NB4 (cell line): ENCODE measurements around the gene CACUL1.
"Not testable (repeated sequence)": the region's sequence is repeated elsewhere in the genome, so short reads cannot be mapped to it uniquely, and the experiment has no call there.

ENCODE experiments used
- DNase-seq: peaks from one replicate; pipeline ENCODE4 v3.0.0; 2010; ENCODE audit warnings: low read depth
- H3K4me3 ChIP-seq: one replicate; pipeline ENCODE4 v1.5.1; 2011; ENCODE audit warnings: mild to moderate bottlenecking, low read depth, low read length, moderate library complexity
- CTCF ChIP-seq: IDR thresholded peaks from one replicate; pipeline ENCODE4 v1.5.1; 2012; ENCODE audit warnings: low read depth, low read length
- MYC ChIP-seq: IDR thresholded peaks from 2 replicates; pipeline ENCODE4 v1.6.1; 2011; ENCODE audit warnings: low read depth, low read length
- POLR2A ChIP-seq: IDR thresholded peaks from 2 replicates; pipeline ENCODE4 v1.6.1; 2011; ENCODE audit warnings: mild to moderate bottlenecking; ENCODE audit not compliant: insufficient read length; ENCODE audit errors: extremely low read depth
- TF ChIP-seq, protein P1 (sequence below): IDR thresholded peaks from 2 replicates; pipeline ENCODE4 v1.6.1; 2011; ENCODE audit warnings: low read depth, low read length

The CACUL1 gene

DNA sequence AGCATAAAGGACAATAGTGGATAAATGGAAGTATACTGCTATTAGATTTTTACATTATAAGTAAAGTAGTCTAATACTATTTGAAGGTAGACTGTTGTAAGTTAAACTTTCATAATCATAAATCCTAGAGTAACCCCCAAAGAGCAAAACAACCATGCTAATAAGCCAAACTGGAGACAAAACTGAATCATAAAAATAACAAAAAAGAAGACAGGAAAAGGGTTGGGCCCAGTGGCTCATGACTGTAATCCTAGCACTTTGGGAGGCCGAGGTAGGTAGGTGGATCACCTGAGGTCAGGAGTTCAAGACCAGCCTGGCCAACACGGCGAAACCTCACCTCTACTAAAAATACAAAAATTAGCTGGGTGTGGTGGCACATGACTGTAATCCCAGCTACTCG is 9.7 kb downstream of the CACUL1 start:
- no peak overlapping the region for H3K4me3 ChIP-seq
- DNase-seq = no peak
- no peak for TF ChIP-seq CTCF

DNA sequence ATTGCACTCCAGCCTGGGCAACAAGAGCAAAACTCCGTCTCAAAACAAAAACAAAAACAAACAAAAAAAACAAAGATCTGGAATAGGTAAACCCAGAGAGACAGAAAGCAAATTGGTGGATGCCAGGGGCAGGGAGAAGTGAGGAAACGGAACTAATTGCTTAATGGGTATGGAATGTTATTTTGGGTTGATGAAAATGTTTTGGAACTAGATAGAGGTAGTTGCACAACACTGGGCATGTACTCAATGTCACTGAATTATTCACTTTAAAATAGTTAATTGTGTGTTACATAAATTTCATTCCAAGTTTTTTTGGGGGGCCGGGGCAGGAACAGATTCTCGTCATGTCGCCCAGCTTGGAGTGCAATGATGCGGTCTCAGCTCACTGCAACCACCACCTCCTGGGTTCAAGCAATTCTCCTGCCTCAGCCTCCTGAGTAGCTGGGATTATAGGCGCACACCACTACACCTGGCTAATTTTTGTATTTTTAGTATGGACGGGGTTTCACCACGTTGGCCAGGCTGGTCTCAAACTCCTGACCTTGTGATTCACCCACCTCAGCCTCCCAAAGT is 10.3 kb downstream of the CACUL1 start:
- not testable (repeated sequence) for DNase-seq, H3K4me3 ChIP-seq

- DNase-seq = no peak
- TF ChIP-seq CTCF (no peak), POLR2A (no peak), MYC (no peak)
- TF ChIP-seq, protein P1, sequence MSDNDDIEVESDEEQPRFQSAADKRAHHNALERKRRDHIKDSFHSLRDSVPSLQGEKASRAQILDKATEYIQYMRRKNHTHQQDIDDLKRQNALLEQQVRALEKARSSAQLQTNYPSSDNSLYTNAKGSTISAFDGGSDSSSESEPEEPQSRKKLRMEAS = no peak
- H3K4me3 ChIP-seq = no peak overlapping the region
Measured at GRCh38 chr10:118742782-118743181, 12.0 kb downstream of the CACUL1 start.

DNA sequence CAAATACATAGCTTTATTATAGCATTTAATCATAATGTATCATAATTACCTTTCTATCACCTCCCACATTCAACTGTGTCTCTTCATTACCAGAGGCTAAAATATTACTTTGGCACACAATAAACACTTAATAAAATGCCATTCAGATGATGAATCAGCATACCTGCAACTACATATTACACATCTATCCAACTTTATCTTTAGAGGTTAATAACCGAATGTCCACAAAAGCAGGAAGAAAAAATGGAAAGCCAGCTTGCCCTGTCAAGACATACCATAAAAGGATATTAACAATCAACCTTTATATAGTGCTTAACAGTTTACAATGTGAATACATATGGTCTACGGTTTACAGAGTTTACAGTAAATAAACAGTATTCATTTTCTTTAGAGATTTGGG is 12.7 kb downstream of the CACUL1 start:
- TF ChIP-seq POLR2A = no peak
- DNase-seq = no peak

GRCh38 chr10:118738406-118738805 is 16.4 kb downstream of the CACUL1 start:
- DNase-seq = no peak
- H3K4me3 ChIP-seq = no peak overlapping the region
- TF ChIP-seq MYC = no peak
- TF ChIP-seq CTCF = no peak
- no peak for TF ChIP-seq POLR2A
- TF ChIP-seq, protein P1 = no peak

More for the DNA sequence above, 12.7 kb downstream of the CACUL1 start:
- H3K4me3 ChIP-seq = no peak overlapping the region

GRCh38 chr10:118737603-118738302 is 17.0 kb downstream of the CACUL1 start:
- no peak for DNase-seq
- TF ChIP-seq CTCF = no peak
- TF ChIP-seq MYC = no peak
- no peak for TF ChIP-seq POLR2A
- TF ChIP-seq, protein P1 = no peak
- H3K4me3 ChIP-seq = no peak overlapping the region

DNA sequence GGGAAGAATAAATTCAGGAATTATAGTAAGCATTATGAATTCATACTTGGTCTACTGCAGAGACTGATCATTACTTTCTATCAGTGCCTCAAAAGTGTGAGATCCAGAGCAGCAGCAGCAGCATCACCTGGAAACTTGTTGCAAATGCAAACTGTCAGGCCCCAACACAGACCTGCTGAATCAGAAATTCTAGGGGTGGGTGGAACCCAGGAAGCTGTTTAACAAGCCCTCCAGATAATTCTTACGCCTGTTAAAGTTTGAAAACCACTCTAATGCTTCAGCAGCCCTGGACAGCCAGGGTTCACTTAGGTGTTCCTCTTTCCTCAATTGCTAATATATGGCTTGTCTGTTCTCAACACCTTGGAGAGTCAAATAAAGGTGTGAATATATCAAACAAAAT is 19.5 kb downstream of the CACUL1 start:
- no peak overlapping the region for H3K4me3 ChIP-seq
- no peak for DNase-seq
- TF ChIP-seq MYC = no peak

DNA sequence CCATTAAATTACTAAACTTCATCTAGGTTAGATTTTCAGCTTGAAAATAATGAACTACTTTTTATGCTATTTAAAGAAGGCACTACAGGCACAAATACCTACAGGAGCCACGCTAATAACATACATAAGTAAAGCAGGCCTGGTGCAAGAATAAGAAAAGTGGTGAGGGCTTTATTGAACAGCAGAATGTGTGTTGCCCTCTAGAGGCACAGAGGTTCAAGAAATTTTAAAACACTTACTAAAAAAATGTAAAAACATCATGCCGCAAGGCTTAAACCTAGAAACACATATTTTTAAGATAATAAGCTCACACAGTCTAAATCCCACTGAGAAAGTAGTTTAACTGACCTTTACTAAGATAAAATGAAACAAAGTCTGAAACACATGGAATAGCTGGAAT is 20.3 kb downstream of the CACUL1 start:
- peak; percentile 28 for TF ChIP-seq CTCF
- TF ChIP-seq, protein P1 = no peak
- H3K4me3 ChIP-seq = no peak overlapping the region
- no peak for DNase-seq
